Uterus (tissue), 2 donors: ENCODE results near the gene ESPN.

ENCODE experiments used
- CTCF ChIP-seq, 4 experiments: fragments of 200-600 bp in 2 of 4; fragments of 450-650 bp in 2 of 4; sonication (generic) in 2 of 4; IDR thresholded peaks; one replicate each; pipeline ENCODE4 v1.5.1; 2016 to 2019; ENCODE audit warnings: antibody characterized with exemption in 4 of 4, mild to moderate bottlenecking in 2 of 4, moderate library complexity in 1 of 4
- POLR2A ChIP-seq, 2 donors: fragments of 450-650 bp; IDR thresholded peaks; one replicate each; pipeline ENCODE4 v1.6.1; 2016; ENCODE audit warnings: antibody characterized with exemption in 2 of 2, mild to moderate bottlenecking in 1 of 2, moderate library complexity in 1 of 2

GRCh38 chr1:6425658-6426057, 1.1 kb downstream of the ESPN start:
- no peak for TF ChIP-seq CTCF (IDR thresholded peaks at IDR 0.05)
- no peak for TF ChIP-seq POLR2A (IDR thresholded peaks at IDR 0.05)
